RWPE1 (cell line): Measurements from ENCODE around the gene PLPP1.

ENCODE experiments used
- CTCF ChIA-PET: fragments of 350-600 bp; sonication (Branson Sonifier 250); formaldehyde crosslinking; extraction: SDS; loops from one replicate; lab custom pipeline; 2021; lab: Yijun Ruan, JAX
- POLR2A ChIA-PET: fragments of 400-600 bp; formaldehyde crosslinking; extraction: SDS; loops from one replicate; lab custom pipeline; 2020; ENCODE audit warnings: antibody characterized with exemption; ENCODE audit not compliant: low non-redundant PET; lab: Yijun Ruan, JAX
- DNase-seq: peaks from one replicate; pipeline ENCODE4 v3.0.0; 2012; ENCODE audit warnings: low spot score
- H3K27ac ChIP-seq: fragments of 450-650 bp; 2 replicates; pipeline ENCODE4 v1.5.1; 2017
- TF ChIP-seq, protein P1 (sequence below): fragments of 450-650 bp; conservative IDR thresholded peaks from 2 replicates; pipeline ENCODE4 v1.5.1; 2017; ENCODE audit warnings: low read depth, mild to moderate bottlenecking

PLPP1 gene

GRCh38 chr5:55432549-55432948 is 102.2 kb downstream of the PLPP1 start:
- H3K27ac ChIP-seq = no peak overlapping the region
- DNase-seq = no peak
- CTCF ChIA-PET = interaction anchor here (0.6 kb wide), 1 partner anchor 131 kb away, joined by 6 read pairs; no protein-coding TSS in a partner anchor
- POLR2A ChIA-PET = no interaction called here
- TF ChIP-seq, protein P1, sequence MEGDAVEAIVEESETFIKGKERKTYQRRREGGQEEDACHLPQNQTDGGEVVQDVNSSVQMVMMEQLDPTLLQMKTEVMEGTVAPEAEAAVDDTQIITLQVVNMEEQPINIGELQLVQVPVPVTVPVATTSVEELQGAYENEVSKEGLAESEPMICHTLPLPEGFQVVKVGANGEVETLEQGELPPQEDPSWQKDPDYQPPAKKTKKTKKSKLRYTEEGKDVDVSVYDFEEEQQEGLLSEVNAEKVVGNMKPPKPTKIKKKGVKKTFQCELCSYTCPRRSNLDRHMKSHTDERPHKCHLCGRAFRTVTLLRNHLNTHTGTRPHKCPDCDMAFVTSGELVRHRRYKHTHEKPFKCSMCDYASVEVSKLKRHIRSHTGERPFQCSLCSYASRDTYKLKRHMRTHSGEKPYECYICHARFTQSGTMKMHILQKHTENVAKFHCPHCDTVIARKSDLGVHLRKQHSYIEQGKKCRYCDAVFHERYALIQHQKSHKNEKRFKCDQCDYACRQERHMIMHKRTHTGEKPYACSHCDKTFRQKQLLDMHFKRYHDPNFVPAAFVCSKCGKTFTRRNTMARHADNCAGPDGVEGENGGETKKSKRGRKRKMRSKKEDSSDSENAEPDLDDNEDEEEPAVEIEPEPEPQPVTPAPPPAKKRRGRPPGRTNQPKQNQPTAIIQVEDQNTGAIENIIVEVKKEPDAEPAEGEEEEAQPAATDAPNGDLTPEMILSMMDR = no peak

- TF ChIP-seq, protein P1 = no peak
- ChIA-PET POLR2A (no interaction called here), CTCF (interaction anchor here (0.5 kb wide), 1 partner anchor 693 kb away, joined by 4 read pairs; no protein-coding TSS in a partner anchor)
- DNase-seq = no peak
- no peak overlapping the region for H3K27ac ChIP-seq
Observed at GRCh38 chr5:55429613-55430253, 105.0 kb downstream of the PLPP1 start.

GRCh38 chr5:55429221-55429612 is 105.5 kb downstream of the PLPP1 start:
- ChIA-PET POLR2A (no interaction called here), CTCF (interaction anchor here (0.5 kb wide), 1 partner anchor 693 kb away, joined by 4 read pairs; no protein-coding TSS in a partner anchor)
- TF ChIP-seq, protein P1 = no peak
- DNase-seq = no peak
- no peak overlapping the region for H3K27ac ChIP-seq

DNA sequence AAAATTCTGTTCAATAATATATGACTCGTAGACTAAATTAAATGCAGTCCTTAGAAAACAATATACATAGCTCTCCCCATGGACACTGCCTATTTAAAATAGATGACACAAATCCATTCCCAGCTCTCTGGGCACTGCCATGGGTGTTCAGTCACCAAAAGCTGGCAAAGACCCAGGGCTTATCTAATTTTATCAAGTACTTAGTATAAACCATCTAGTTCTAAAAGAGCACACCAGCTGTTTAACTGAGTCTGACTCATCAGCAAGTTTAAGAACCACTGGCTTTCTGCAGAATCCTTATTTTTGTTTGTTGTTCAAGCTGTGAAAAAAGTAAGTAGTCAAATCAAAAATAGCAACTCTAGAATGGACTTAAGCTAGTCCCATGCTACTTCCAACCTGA is 107.6 kb downstream of the PLPP1 start:
- TF ChIP-seq, protein P1 = no peak
- ChIA-PET POLR2A (no interaction called here), CTCF (interaction anchor here (0.7 kb wide), 1 partner anchor 451 kb away, joined by 3 read pairs; no protein-coding TSS in a partner anchor)
- DNase-seq = no peak
- no peak overlapping the region for H3K27ac ChIP-seq

DNA sequence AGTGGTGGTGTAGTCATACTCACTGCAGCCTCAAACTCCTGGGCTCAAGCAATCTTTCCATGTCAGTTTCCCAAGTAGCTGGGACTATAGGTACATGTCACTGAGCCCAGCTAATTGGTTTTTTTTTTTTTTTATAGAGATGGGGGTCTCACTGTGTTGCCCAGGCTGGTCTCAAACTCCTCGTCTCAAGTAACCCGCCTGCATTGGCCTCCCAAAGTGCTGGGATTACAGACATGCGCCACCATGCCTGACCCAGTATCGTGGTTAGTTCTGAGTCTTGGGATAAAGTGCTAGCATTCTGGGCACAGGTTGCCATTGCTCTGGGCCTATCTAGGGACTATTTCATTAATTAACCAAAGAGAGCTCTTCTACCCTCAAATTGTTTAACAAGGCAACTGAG is 108.3 kb downstream of the PLPP1 start:
- no peak for DNase-seq
- ChIA-PET CTCF (no interaction called here), POLR2A (no interaction called here)
- H3K27ac ChIP-seq = no peak overlapping the region
- TF ChIP-seq, protein P1 = no peak

GRCh38 chr5:55421074-55421529 is 113.7 kb downstream of the PLPP1 start:
- ChIA-PET POLR2A (no interaction called here), CTCF (no interaction called here)

More at GRCh38 chr5:55421074-55421529, 113.7 kb downstream of the PLPP1 start:
- H3K27ac ChIP-seq = no peak overlapping the region
- no peak for DNase-seq
- TF ChIP-seq, protein P1 = no peak
